ENCODE data around the gene MYO1F. TPM values are rescaled to one million over a fixed set of nuclear protein-coding genes. Genes with fewer than 3 reads are reported as not detected.

Gene MYO1F
- total RNA-seq, 1 donor from 2014 or later: 47.7 TPM

DNA sequence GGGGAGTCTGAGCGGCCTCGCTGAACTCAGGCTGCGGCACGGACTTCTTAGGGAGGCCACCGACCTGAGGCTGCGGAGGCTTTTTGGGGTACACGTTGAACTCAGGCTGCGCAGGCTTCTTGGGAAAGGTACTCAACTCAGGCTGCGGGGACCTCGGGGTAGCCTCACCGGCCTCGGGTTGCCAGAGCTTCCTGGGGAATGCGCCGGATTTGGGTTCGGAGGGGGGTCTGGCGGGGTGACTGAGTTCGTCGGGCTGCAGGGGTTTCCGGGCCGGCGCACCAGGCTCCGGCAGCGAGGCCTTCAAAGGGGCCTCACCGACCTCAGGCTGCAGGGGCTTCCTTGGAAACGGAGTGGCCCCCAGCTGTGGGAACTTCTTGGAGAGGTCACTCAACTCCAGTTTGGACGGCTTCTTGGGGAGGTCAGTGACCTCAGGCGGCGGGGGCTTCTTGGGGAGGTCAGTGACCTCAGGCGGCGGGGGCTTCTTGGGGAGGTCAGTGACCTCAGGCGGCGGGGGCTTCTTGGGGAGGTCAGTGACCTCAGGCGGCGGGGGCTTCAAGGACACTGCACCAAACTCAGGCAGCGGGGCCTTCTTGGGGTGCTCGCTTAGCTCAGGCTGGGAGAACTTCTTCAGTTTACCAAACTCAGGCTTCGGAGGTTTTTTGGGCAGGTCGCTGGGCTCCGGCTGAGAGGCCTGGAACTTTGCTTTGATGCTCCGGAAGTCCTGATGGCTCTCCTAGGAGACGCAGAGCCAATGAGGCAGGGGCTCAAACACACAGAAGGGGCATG, 78.0 kb downstream of the MYO1F start:
- no peak for DNase-seq (ENCODE audit: low spot score)

GRCh38 chr19:8498295-8498694, 78.9 kb downstream of the MYO1F start:
- DNase-seq (ENCODE audit: low spot score): no peak

DNA sequence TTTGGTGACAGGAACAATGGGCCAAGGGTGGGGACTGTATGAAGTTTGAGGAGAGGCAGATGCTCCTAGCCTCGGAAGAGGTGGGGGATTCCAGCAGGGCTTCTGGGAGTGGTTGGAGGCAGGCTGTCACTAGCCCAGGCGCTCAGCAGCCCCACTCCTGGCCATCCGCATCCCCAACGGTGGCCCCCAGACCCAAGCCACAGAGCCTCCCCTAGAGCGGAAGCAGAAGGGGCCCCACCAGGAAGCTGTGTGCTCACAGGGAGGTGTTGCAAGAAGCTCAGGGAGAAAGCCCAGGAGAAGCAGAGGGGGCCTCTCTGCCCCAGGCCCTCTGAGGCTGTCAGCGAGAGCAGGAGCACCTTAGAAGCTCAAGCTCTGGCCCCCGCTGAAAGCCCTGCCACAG, 83.1 kb downstream of the MYO1F start:
- DNase-seq (ENCODE audit: low spot score): no peak

DNA sequence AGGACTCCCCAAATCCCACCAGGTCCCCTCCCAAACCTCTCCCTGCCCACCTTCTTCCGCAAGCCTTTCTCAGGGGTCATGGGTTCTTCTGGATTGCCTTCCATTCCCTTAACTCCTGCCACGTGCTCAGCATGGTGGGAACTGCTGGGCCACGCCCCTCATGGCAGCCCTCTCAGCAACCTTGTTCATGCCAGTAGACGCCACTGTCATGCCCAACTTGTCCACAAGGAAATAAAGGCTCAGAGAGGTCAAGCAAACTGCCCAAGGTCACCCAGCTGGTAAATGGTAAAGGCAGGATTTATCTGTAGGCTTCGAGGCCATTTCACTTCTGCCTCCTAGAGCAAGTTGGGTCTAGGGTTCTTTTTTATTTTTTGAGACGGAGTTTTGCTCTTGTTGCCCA, 85.7 kb downstream of the MYO1F start:
- no peak for DNase-seq (ENCODE audit: low spot score)

GRCh38 chr19:8490873-8491272, 86.4 kb downstream of the MYO1F start:
- DNase-seq (ENCODE audit: low spot score): no peak

DNA sequence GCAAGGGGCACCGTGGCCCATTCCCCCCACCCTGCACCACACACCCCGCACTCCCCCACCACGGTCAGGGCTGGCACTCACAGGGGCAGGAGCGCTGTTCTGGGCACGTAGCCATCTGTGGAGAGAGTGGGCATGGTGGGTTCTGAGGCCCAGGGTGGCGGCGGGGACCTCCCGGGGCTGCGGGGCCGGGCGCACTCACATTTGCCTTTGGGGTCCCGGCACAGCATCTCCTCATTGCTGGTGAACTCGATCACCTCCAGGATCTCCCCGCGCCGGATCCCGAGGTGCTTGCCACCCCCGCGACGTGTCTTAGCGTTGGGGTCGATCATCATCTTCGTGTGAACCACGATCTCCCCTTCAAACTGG, 86.9 kb downstream of the MYO1F start:
- DNase-seq (ENCODE audit: low spot score): no peak

DNA sequence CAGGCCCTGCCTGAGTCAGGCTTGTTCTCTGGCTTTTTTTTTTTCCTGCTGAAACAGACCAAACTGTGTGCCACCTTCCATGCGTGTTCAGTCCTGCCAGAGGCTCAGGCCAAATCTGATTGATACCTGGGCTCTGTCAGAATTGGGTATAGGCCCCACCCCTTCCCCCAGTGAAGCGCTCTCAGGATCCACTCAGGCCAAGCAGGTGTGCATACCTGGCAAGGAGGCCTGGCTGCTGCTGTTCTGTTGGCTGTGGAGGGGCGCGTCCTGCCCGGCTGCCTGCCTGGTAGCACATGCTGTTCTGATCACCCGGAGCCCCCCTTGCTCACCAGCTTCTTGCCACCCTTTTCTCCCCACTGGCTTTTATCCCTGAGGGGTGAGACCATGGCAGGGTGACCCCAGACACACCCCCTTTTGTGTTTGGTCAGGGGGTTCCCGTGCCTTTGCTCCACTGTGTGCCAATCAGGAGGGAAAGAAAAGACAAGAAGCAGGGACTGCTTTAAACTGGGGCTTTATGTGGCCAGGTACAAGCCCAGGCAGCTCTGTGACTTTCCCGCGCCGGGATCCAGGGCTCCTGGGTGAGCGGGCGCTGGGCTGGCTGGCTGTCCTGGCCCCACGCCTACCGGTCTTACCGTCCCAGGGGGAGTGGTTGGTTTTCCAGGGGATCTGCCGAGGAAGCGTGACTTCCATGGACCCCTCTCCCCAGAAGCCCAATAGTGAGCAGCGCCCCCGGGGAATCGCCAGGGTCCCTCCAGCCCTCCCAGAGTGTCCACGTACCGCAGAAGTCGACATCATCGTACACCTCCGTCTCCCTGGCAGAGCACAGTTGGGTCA, 87.5 kb downstream of the MYO1F start:
- DNase-seq (ENCODE audit: low spot score): no peak

DNA sequence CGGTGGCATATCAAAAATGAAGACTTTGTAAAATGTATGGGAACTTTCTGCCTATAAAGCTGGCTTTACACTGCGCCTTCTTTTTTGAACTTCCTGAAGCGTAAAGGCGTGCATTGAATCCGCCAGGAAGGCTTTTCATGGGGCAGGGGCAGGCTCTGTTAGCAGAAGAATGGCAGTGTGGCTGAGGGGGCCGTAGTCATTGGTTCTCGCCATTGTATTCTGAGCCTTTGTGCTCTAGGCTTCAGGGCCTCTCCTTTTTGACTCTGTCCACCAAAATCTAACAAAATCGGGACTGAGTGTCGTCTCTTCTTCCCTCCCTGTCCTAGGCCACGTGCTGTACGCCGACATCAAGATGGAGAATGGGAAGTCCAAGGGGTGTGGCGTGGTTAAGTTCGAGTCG, 88.9 kb downstream of the MYO1F start:
- no peak for DNase-seq (ENCODE audit: low spot score)

GRCh38 chr19:8487137-8487851, 89.9 kb downstream of the MYO1F start:
- DNase-seq (ENCODE audit: low spot score): no peak

- DNase-seq (ENCODE audit: low spot score): no peak
These were observed 90.5 kb downstream of the MYO1F start for GRCh38 chr19:8486661-8487136.

- no peak for DNase-seq (ENCODE audit: low spot score)
These were observed 91.5 kb downstream of the MYO1F start for GRCh38 chr19:8485561-8486371.

- no peak for DNase-seq (ENCODE audit: low spot score)
These were observed 92.8 kb downstream of the MYO1F start for GRCh38 chr19:8484331-8484894.

- DNase-seq (ENCODE audit: low spot score): no peak
These were observed 94.1 kb downstream of the MYO1F start for GRCh38 chr19:8483165-8483564.

- DNase-seq (ENCODE audit: low spot score): no peak
These were observed 94.5 kb downstream of the MYO1F start for GRCh38 chr19:8482696-8483095.

- no peak for DNase-seq (ENCODE audit: low spot score)
These were observed 95.6 kb downstream of the MYO1F start for GRCh38 chr19:8481616-8482015.

DNA sequence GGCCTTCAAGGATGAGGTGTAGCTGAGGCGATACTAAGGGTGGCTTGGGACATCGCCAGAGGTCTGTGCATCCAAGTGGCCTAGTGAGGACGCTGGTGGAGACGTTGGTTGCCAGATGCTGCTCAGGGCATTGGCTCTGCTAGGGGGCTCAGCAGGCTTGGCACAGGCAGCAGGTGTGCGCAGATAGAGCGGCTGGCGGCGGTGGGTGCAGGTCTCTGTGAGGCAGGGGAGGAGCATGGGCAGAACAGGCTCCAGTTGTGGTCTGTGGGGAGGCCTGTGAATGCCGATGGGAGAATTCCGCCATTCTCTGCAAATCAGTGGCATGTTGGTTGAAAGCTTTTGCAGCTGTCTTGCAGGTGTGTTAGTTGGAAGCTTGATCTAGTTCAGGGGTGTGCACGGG, 96.0 kb downstream of the MYO1F start:
- DNase-seq (ENCODE audit: low spot score): no peak

DNA sequence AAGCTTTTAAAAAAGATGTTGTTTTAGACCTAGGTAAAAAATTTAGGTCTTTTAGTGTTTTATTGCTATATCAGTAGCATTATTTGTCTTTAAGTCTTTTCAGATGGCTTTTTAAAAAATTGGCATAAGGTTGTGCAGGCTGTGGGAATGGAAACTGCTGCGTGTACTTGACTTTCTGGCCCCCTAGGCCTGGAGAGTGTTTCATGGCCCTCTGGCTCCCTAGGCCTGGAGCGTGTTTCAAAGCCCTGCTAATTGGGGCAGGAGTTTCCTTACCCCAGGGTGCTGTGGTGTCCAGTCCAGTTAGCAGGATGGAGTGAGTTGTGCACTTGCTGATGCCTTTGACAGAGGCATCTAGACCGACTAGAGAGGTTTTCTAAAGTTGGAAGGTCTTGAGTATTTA, 98.6 kb downstream of the MYO1F start:
- peak; percentile 22 for DNase-seq (ENCODE audit: low spot score)

DNA sequence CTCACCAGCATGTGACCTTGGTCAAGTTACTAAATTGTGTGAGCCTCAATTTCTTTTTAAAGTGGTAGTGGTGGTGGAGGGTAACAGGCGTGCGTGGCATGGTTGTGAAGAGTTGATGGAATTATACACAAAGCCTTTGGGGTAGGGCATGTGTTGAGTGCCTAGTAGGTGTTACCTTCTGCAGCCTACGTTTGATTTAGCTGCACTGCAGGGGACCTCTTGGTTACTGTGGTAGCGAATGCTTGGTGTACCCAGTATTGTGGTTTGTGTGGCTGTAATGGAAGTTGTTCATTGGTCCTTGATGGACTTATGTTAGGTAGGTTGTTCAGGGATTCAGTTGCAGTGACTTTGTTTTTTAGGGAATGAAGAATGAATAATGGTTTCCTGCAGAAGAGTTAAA, 99.4 kb downstream of the MYO1F start:
- no peak for DNase-seq (ENCODE audit: low spot score)

DNA sequence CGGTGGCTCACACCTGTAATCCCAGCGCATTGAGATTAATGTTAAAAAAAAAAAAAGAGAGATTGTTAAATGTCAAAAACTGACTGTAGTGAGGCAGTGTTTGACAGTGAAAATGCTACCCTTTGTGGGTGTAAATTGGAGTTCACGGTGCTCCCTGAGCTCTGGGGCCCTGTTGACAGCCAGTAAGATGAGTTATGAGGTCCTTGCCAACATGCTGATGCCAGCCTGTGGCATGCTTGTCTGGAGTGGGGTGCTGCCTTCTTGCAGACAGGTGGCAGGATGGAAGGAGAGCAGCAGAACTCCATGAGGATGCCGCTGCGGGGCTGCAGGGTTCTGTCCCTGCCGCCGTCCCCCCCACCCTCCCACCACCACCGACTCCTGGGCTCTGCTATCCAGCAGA, 100.7 kb downstream of the MYO1F start:
- no peak for DNase-seq (ENCODE audit: low spot score)

GRCh38 chr19:8475005-8475404, 102.2 kb downstream of the MYO1F start:
- DNase-seq (ENCODE audit: low spot score): peak; percentile 41

Measured in mesenteric fat pad (tissue), 1 donor.